ENCODE data around the gene KRTAP5-4.
"Not testable (repeated sequence)": the region's sequence is repeated elsewhere in the genome, so short reads cannot be mapped to it uniquely, and the experiment has no call there.

Gene KRTAP5-4

DNA sequence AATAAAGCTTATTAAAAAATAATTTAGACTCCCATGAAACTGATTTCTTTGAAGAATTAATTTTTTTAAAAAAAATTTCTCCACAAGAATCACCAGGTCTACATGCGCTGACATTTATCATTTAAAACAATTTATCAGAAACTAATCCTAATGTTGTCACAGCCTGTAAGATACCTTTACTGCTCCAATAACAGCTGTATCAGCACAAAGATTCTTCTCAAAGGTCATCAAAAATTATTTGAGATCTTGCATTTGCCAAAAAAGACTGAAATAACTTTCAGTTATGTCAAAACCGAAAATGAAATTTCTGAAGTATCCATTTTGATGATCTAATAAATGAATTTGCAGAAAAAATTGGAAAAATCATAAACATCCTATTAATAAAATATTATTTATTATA, 15.7 kb upstream of the KRTAP5-4 start:
- no peak for DNase-seq

DNA sequence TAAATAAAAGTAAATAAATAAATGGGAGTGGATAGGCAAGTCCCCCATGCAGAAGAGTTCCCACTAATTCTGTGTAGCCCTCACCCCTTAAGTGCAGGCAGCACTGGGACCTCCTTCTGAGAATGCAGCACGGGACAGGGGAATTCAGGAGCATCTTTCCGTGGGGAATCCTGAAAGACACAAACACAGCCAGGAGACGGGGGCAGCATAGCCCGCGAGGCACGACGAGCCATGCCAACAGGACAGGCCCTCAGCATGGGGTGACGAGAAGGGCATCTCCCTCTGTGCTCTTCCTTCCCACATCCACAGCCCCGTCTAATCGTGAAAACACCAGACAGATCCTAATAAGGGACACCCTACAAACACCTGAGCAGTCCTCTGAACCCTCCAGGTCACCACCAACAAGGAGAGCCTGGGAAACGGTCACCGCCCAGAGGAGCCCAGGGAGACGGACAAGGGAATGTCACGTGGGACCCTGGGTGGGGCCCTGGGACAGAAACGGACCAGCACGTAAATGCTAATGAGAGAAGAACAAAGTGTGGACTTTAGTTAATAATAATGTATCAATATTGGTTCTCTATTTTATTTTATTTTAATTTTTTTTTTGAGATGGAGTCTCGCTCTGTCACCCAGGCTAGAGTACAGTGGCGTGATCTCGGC, 14.5 kb upstream of the KRTAP5-4 start:
- DNase-seq, result no peak

DNA sequence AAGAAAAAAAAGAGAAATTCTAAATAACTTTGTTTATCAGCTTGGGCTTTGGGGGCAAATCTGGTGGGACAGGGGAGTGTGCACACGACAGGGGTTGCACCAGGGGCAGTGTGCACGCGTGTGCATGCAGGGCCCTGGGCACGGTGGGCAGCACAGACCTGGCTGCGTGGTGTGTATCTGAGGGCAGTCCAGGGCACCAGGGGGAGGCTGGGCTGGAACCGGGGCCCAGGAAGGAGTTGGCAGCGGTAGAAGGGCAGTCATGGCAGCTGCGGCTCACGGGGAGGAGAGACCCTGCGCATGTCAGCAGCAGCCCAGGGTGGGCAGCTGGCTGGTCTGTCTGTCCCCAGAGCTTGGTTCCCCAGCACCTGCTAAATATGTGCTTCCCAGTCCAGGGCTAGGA, 11.9 kb upstream of the KRTAP5-4 start:
- no peak for DNase-seq

DNA sequence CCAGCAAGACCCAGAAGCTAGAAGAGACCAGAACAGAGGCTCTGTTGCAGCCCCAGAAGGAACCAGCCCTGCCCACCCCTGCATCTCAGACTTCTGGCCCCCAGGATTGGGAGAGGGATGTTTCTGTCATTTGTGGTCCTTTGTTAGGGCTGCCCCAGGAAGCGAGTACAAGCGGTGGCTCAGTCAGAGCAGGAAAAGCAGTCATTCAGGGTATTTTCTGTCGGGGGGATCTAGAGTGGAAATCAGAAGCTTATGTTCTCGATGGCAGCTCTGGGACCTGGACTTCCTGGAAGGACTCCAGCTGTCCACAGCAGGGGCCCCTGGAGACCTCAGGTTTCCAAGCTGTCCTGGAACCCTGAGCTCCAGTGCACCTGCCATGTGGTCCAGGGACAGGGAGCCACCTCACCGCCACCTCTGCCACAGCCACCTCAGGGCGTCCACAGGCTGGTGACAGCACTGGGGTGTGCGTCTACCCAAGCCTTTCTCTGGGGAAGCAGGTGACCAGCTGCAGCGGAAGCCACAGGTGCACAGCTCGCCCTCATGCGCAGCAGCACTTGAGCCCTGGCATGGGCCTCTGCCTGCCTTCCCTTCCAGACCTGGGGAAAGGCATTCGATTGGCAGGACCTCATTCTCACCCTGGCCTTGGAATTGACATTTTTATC, 10.2 kb upstream of the KRTAP5-4 start:
- no peak for DNase-seq

DNA sequence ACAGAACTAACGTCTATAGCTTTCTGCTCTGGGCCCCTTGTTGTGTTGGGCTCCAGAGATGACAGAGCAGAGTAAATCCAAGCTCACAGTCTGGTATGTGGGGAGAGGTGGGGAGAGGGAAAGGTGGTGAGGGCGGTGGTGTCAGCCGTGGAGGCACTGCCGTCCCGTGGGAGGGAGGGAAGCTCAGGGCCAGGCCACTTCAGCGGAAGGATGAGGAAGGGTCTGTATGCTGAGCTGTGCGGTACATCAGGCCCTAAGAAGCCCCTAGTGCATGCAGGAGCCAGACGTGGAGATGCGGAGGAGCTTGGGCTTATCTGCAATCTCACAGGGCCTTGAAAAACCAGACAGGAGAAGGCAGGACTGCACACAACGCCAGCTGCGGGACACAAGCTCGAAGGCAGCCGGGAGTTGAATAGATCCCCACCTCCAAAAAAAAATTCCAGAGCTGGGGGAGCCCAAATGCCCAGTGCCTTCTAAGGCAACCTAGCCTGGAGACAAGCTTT, 9.2 kb upstream of the KRTAP5-4 start:
- DNase-seq, result no peak

DNA sequence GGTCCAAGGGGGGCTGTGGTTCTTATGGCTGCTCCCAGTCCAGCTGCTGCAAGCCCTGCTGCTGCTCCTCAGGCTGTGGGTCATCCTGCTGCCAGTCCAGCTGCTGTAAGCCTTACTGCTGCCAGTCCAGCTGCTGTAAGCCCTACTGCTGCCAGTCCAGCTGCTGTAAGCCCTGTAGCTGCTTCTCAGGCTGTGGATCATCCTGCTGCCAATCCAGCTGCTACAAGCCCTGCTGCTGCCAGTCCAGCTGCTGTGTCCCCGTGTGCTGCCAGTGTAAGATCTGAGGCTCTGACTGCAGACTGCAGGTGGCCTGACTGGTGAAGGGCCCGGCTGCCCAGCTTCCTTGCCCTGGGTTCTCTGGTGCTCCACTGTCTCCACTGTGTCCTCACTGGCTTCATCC, 8.3 kb upstream of the KRTAP5-4 start:
- DNase-seq, result no peak

DNA sequence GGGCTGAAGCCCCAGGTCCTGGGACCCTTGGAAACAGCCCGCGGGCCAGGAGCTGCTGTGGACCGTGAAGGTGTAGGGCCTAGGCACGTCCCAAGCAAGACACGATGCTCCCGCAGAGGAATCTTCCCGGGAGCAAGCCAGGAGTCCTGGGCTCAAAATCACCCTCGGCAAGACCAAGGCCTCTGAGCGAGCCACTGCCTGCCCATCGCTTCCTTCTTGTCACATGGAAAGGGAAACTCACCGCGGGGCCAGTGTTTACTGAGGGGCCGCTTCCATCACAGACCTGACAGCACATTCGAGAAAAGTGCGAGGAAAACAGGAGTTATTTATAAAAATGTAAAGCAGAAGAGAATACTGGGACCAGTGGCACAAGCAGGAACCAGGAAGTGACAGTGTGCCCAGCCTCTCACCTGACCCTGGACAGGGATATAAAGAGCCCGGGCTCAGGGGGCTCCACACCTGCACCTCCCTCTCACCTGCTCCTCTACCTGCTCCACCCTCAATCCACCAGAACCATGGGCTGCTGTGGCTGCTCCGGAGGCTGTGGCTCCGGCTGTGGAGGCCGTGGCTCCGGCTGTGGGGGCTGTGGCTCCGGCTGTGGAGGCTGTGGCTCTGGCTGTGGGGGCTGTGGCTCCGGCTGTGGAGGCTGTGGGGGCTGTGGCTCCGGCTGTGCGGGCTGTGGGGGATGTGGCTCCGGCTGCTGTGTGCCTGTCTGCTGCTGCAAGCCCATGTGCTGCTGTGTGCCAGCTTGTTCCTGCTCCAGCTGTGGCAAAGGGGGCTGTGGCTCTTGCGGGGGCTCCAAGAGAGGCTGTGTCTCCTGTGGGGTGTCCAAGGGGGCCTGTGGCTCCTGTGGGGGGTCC, 7.6 kb upstream of the KRTAP5-4 start, which contains the start of gene KRTAP5-5:
Gene KRTAP5-5 (plus strand): TSS at position 450 of the 860 bp plus-strand sequence. CDS start 66 bp downstream, at position 516.
- DNase-seq, result no peak

DNA sequence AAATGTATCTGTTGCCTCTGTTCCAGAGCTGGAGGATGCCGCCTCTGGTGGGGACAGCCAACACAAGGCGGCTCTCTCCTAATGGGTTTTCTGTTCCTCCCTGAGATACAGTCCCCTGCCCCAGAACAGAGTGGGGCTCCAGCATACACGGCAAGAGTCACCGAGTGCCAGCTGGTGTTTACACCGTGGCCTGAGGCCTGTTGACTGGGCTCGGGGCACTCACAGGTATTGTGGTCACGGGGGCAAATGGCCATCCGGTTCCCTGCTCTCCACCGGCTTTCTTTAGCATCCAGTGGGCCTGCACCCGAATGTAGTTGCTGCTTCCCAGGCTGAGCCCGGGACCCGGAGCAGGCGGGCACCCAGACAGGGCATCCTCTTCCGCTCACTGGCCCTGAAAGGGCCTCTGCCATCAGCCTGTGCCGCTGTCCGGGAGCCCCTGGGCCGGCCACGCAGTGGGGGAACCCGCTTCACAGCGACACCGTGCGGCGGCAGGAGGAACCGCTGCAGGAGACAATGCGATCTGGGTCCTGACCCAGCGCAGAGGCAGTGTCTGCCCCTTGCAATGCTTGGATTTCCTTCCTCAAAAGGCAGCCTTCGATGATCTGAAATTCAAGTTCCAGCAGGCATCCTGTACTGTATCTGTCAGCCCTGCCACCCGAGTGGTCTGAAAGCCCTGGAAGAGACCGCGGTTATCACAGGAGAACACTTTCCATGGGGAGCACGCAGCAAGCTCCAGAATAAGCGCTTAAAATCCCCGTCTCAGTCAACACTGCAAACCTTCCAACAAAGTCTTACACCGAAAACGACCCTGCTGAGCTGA, 6.8 kb upstream of the KRTAP5-4 start:
- DNase-seq, result peak in 38 of 56 donors; percentile 3 to 72 (median 26)

DNA sequence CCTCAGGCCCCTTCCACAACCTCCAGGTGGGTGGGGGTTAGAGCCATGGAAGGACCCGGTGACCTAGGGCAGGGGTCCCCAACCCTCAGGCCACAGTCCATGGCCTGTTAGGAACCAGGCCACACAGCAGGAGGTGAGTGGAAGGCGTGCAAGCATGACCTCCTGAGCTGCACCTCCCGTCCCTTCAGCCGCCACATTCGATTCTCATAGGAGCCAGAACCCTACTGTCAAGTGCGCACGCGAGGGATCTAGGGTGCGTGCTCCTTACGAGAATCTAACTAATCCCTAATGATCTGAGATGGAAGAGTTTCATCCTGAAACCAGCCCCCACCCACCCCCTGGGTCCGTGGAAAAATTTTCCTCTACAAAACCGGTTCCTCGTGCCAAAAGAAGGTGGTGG, 3.6 kb upstream of the KRTAP5-4 start:
- DNase-seq, result no peak

DNA sequence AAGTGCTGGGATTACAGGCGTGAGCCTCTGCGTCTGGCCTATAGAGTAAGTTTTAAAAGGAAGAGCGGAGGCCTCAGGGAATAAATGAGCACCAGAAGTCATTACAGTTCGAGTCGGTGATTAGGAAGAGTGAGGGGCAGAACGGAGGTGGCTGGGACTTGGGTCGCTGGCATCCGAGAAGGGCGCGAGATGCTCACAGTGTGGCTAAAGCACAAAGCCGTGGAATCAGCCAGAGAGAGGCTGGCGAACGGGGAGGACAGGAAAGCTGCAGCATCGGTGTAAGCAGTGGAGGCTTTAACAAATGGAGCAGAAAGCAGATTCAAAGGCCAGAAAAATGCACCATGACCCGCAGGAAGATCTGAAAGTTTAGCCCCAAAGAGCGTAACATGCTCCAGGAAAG, 2.7 kb upstream of the KRTAP5-4 start:
- DNase-seq, result no peak

DNA sequence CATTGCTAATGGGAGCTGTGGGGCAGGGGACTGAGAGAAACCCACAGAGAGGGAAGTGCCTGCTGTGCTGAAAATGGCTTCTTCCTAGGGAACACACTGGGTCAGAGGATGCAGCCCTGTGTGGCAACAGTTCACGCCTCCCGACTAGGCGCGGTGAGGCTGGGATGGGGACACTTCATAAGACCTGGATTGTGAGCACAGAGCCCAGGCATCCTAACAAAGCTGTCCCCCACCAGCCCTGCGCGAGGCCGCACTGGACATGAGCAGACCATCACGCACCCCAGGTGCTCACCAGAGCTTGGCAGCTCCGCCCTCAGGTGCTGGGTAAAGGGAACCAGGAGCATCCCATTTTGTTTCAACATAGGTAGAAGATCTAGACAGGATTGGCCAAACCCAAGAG, 1.8 kb upstream of the KRTAP5-4 start:
- no peak for DNase-seq

DNA sequence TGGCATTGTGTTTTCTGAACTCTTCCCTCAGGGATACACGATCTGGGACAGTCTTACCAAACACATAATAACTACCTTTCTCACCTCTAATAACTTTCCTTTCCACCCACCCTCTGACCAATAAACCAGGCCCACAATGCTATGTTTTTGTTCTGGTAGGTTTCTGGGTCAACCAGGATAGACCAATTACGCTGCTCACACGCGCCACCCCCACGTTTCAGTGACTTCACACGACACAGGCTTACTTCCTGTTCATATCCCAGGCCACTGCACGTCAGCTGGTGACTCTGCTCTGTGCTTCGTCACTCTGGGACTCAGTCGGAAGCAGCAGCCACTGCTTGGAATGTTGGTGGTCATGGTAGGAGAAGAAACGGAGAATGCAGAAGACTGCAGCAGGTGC, 2.5 kb downstream of the KRTAP5-4 start:
- DNase-seq, result no peak

DNA sequence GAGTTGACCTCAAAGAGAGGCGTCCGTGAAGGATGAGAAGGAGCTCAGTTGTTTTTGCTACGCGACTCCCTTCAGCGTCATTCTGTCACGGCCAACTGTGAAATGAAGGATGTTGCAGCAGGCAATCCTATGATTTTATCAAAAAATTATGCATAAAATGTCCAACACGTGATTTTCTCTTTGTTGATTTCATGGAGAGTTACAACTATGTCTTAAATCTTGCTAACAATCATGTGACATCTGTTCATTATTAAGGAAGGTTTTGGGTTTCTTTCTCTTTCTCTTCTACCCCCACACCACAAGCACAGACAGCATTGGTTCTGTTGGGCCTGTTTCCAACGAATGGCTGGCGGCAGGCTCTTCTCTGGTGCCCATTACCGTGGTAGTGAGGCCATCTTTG, 3.7 kb downstream of the KRTAP5-4 start:
- DNase-seq, result no peak

DNA sequence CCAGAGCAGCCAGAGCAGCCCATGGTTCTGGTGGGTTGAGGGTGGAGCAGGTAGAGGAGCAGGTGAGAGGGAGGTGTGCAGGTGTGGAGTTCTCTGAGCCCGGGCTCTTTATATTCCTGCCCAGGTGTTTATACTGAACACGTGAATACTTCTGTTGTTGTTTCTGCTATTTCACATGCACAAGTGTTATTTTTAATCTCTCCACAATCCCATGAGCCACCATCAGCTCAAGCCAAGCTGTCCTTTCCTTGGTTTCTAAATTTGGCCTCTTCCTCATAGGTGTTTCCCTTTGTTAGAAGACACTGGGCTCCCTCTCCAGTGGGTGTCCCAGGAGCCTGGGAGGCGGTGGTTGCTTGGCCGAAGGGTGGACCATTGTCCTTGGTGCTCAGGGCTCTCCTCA, 13.6 kb downstream of the KRTAP5-4 start, which contains the start of gene KRTAP5-3:
Gene KRTAP5-3 (minus strand): TSS at position 101 of the 400 bp plus-strand sequence. CDS start 78 bp downstream, at position 23.
- no peak for DNase-seq

DNA sequence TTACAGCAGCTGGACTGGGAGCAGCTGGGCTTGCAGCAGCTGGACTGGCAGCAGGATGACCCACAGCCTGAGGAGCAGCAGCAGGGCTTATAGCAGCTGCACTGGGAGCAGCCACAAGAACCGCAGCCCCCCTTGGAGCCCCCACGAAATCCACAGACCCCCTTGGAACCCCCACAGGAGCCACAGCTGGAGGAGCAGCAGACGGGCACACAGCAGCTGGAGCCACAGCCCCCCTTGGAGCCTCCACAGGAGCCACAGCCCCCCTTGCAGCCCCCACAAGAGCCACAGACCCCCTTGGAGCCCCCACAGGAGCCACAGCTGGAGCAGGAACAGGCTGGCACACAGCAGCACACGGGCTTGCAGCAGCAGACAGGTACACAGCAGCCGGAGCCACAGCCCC, 14.0 kb downstream of the KRTAP5-4 start:
- DNase-seq, result not testable (repeated sequence)

DNA sequence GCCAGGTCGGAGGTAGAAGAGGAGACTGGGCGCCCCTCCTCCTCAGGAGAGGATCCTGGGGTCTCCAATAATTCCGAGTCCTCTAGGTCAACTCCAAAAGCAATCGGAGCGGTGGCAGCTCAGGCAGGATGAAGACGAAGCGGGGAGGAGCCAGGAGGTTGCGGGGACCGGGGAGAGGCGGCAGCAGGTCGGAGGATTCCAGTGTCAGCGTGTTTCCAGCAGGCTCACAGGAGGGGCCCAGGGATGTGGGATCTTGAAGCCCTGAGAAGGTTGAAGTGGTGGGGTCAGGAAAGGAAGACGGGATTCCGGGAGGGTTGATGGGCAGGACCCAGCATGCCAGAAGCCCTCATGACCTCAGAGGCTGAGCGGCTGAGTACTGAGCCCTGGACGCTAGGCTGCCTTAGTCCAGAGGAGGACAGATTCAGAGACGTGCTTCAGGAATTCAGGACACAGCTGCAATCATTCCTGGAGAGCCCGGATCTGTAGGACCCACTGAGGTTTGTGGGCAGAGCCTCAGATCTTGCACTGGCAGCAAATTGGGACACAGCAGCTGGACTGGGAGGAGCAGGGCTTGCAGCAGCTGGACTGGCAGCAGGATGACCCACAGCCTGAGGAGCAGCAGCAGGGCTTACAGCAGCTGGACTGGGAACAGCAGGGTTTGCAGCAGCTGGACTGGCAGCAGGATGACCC, 14.6 kb downstream of the KRTAP5-4 start:
- DNase-seq, result not testable (repeated sequence)

DNA sequence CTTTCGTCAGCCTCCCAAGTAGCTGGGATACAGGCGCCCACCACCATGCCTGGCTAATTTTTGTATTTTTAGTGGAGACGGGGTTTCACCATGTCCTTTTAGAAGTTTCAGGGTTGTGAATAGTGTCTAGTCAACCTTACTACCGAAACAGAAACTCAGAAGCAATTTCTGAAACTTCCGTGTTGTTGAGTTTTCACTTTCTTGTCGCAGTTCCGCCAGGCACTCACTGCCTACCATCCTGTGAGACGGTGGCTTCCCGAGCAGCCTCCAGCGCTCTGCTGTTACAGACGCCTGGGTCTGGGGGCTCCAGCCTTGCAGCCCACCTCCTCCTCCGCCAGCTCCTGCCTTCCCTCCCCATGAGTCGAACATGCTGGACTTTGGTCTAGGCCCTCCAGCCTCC, 16.0 kb downstream of the KRTAP5-4 start:
- not testable (repeated sequence) for DNase-seq

DNA sequence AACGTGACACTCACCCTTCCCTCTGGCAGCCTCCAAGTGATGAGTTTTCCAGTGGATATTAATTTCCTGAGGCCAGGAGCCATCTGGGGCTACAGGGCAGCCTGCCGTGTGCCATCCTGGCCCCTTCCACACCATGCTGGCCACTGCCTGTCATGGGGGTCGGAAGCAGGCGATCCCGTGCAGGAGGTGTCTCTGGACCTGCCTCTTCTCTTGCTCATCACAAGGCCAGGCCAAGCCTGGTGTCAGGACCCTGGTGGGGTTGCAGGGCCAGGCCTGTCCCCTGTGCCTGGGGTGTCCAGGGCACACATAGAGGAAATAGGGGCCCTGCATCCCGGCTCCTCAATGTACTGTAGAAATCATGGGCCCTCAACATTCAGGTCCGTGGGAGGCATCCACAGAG, 17.2 kb downstream of the KRTAP5-4 start:
- DNase-seq, result no peak

DNA sequence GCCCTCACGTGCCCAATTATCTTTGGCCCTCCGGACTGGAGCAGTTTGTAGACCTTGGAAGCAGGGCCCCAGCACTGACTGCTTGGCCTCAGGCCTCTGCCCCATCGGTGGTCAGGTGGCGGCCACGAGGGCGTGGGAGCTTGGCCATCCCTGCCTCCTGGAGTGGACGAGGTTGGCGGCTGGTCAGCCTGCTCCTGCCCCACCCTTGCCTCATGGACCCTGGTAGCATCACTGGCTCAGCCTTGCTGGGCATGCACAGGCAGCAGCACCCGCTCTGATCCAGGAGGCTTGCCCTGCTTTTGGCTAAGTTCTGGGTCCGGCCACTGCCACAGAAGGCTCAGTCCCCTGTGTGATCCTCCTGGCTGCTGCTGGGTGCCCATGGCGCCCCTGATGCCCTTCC, 17.8 kb downstream of the KRTAP5-4 start:
- no peak for DNase-seq

DNA sequence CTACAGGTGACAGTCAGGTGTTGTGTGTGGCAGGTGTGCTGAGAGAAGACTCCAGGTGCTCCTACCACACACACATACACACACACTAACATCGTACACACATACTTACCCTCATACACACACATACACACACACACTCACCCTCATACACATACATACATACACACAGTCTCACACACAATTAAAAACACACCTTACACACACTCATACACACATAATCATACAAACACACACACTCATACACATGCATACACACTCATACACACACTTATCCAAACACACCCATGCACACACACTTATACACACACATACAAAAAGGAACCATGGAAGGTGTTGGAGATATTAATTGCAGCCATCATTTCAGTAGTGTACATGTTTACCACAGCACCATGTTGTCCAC, 18.3 kb downstream of the KRTAP5-4 start:
- DNase-seq, result no peak

Measured in nucleus accumbens (tissue), 56 donors.